Muscle of back (tissue), 11 donors: ENCODE measurements around the gene LTBP1. TPM values are rescaled to one million over a fixed set of nuclear protein-coding genes. Genes with fewer than 3 reads are reported as not detected.

Experiments
- DNase-seq, 3 donors: peaks; one replicate each; pipeline versions ENCODE4 v3.0.0 to v3.0.0-alpha.2; 2013
- polyA plus RNA-seq, 10 donors: library from polyadenylated mRNA; unstranded; fragments of 120-200 nt; gene quantifications; one replicate each; pipeline ENCODE4 v1.2.1, GENCODE V29; 2013; ENCODE audit not compliant: insufficient read length in 10 of 10

Gene LTBP1
- polyA plus RNA-seq, 10 donors, result 52.1 to 101 (median 66.1) TPM

GRCh38 chr2:32931945-32932709 is 14.6 kb upstream of the LTBP1 start:
- no peak for DNase-seq

- DNase-seq, result no peak
Observed at GRCh38 chr2:32932825-32933755, 13.7 kb upstream of the LTBP1 start.

- DNase-seq, result no peak
Observed at GRCh38 chr2:32933756-32934095, 13.0 kb upstream of the LTBP1 start.

GRCh38 chr2:32937602-32938448 is 8.9 kb upstream of the LTBP1 start:
- peak in 1 of 3 donors; percentile 26 for DNase-seq

GRCh38 chr2:32938934-32939333 is 7.8 kb upstream of the LTBP1 start:
- no peak for DNase-seq

GRCh38 chr2:32940316-32940997 is 6.3 kb upstream of the LTBP1 start:
- DNase-seq, result no peak

- DNase-seq, result no peak
Observed at GRCh38 chr2:32941944-32942690, 4.6 kb upstream of the LTBP1 start.

- no peak for DNase-seq
Observed at GRCh38 chr2:32942793-32943485, 3.8 kb upstream of the LTBP1 start.

- no peak for DNase-seq
Observed at GRCh38 chr2:32945286-32945685, 1.5 kb upstream of the LTBP1 start.

GRCh38 chr2:32947076-32947483 is 327 bp downstream of the LTBP1 start:
- peak in 1 of 3 donors; percentile 63 for DNase-seq

GRCh38 chr2:32947484-32948143 is 861 bp downstream of the LTBP1 start:
- peak in 2 of 3 donors; percentile 27 to 73 for DNase-seq

GRCh38 chr2:32948266-32948665 is 1.5 kb downstream of the LTBP1 start:
- no peak for DNase-seq

GRCh38 chr2:32949260-32949659 is 2.5 kb downstream of the LTBP1 start:
- DNase-seq, result no peak

GRCh38 chr2:32951672-32952071 is 4.9 kb downstream of the LTBP1 start:
- DNase-seq, result no peak

GRCh38 chr2:32952761-32953476 is 6.2 kb downstream of the LTBP1 start:
- no peak for DNase-seq

GRCh38 chr2:32954206-32954605 is 7.5 kb downstream of the LTBP1 start:
- DNase-seq, result no peak

GRCh38 chr2:32958821-32959220 is 12.1 kb downstream of the LTBP1 start:
- DNase-seq, result peak in 1 of 3 donors; percentile 44

- DNase-seq, result no peak
Observed at GRCh38 chr2:32960238-32960637, 13.5 kb downstream of the LTBP1 start.
